ENCODE results near the gene SCCPDH.
A peak's percentile ranks its signal among the peaks of the same experiment; 100 is the strongest.

The SCCPDH gene

DNA sequence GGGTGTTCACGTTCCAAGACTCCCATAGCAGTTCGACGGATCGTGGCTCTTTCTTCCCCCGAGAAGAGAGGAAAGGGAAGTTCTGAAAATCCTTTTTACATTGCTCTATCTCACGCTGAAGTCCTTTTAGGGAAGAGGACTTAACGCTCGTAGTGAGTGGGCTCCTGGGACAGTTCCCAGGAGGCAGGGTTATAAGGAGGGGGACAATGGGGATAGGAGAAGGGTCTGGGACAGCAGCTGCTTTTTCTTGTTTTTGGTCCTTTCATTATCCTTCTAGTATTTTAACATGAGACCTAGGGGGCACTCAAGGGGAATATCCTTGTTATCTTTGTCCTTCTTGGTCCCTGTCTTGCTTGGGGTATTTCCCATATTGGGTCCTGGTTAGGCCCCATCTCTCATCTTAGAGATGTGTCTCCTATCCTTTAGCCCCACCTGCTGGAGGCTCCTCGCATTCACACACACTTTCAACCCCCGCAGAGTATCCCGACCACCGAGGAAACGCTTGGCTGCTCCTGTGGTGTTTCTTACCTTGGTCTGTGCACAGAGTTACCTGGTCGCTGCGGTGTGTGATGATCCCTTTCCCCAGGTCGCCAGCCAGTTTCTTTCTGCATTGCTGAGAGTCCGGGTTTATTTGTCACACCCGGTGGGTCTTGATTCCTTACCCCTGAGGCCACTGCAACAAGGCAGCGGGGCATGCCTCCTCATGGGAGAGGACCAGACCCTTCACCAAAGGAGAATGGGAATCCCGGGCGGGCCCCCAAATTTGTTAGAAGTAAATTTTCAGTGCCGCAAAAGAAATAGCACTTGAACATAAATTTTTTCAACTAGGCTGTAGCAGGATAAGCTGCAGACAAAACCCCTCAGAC, 29.7 kb downstream of the SCCPDH start:
- DNase-seq = peak; percentile 67

DNA sequence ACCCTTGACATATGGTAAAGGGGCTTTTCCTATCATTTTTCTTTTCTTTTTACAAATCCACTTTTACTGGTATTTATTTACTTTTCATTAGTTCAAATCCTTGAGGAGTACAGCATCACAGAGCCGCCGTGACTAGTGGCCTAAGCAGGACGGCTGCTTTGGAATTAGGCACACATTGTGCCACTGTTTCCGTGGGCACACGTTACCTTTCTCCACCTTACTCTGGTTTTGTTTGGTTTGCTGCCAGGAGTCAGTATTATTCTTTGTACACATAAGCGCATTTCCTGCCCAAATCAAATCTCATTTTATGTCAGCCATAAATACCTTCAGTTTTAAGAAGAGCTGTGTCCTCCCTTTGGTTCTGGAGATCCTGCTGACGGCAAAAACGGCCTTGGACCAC, 31.2 kb downstream of the SCCPDH start:
- DNase-seq = no peak

DNA sequence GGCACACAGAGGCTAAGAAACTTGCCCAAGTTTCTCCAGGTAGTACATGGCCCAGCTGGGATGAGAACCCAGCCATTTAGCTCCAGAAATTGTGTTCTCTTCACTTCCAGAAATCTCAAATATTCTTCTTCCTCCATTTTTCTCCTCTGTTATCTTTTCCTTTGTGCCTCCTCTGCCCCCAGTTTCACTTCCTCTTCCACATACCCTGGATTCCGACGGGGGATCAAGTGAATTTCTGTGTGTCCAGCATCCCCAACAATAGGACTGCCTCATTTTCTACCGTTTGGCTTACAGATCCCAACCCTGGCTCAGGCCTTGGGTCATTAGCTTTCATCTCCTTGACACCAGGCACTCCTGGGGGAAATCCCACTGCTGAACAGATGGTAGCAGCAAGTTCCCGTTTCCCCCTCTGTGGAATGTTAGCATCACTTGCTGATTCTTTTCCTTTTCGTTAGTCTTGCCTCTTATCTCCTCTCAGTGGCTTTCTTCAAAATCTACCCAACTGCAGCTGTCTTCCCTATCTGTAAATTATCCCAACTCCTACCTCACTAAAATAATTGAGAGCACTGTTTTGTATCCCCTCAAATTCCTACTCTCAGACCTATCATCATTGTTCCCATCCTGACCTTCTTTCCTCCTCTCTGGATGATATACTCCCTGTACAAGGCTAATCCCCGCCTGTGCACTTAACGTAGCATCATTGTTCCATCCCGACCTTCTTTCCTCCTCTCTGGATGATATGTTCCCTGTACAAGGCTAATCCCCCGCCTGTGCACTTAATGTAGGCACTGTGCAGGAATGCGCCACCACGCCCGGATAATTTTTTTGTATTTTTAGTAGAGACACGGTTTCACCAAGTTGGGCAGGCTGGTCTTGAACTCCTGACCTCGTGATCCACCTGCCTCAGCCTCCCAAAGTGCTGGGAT, 36.5 kb downstream of the SCCPDH start:
- DNase-seq = no peak

DNA sequence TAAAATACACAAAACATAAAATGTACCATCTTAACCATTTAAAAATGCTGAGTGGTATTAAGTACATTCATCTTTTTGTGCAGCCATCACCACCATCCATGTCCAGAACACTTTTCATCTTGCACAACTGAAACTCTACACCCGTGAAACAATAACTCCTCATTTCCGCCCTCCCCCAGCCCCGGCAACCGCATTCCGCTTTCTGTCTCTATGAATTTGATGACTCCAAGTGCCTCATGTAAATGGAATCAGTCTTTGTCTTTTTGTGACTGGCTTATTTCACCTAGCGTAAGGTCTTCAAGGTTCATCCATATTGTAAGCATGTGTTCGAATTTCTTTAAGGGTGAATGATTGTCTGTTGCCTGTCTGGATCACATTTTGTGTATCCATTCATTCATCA, 37.2 kb downstream of the SCCPDH start:
- peak; percentile 90 for DNase-seq

DNA sequence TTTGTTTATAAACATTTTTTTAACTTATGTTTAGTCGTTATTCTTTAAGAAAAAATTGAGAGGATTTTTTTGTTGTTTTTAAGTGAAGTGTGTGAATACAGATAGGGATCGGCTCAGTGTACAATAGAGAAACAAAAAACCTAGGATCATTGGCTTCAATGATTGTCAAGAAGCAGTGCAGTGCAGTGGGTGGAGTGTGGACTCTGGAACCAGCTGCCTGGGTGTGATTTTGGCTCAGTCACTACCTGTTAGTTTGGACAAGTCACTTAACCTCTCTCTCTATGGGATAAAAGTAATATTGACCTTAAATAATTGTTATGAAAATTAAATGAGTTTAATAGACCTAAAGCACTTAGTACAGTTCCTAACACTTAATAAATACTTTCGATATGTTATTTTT, 41.3 kb downstream of the SCCPDH start:
- no peak for DNase-seq

DNA sequence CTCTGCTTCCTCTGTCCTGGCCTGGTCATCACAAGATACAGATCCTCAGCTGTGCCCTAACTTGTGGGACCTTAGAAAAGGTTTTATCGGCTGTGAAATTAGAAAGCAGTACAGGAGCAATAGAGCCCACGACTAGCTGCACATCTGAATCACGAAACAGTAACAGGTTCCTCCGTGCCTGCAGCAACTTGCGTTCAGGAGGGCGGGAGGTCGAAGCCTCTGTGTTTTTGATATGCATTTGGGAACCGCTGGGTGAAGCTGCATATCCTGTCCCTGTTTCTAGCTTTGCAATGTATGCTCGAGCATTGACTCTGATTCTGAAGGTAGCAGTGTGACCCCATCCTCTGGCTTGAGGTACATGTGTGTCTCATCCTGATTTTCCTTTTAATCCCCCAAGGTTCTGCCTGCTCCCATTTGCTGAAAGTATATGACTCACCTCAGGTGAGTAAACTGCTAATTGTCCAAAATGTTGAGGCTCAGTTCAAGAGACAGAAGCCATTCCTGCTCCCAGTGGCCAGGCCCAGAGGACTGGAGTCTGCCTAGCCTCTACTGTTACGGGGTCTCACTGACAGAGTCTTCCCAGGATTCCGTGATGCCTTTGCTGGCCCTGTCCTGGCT, 44.3 kb downstream of the SCCPDH start:
- no peak for DNase-seq

DNA sequence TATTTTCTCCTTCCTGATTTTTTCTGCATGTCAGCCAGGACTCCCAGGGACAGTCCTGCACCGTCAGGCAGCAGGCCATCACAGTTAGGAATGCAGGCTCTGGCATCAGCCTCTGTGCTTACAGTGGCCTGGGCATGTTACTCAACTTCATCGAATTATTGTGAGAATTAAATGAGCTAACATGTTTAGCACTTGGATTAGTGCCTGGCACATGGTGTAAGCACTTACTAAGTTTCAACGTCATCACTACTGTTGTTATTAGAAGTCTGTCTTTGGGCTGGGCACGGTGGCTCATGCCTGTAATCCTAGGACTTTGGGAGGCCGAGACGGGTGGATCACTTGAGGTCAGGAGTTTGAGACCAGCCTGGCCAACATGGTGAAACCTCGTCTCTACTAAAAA, 45.1 kb downstream of the SCCPDH start:
- peak; percentile 78 for DNase-seq

DNA sequence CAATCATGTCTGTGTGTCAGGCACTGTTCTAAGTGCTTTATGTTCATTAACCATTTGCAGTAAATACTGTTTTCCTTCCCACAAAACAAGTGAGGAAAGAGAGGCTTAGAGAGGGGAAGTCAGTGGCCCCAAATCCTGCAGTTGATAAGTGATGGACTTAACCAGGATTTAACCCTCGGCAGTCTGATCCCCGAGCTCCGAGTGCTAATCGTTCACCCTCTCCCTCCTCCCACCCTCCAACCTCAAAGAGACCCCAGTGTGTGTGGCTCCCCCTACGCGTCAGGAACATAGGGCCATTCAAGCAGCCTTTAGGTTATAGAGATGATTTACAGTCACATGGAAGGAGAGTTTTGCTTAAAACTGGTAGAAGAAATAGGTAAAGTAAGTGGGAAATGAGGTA, 47.2 kb downstream of the SCCPDH start:
- no peak for DNase-seq

DNA sequence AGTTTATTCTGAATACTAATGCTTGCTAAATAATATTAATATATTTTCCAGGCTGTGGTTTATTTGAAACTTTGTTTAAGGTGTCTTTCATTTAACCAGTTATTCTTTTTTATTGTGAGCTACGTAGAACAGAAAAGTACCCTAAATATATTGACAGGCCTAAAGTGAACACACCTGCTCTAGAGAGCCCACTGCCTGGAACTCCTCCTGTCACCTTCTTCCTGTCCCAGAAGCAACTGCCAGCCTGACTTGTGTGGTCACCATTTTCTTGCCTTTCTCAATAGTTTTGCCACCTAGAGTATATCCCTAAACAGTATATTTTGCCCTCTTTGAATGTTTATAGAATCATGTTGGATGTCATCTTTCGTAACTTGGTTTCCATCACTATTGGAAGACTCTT, 48.5 kb downstream of the SCCPDH start:
- DNase-seq = no peak

DNA sequence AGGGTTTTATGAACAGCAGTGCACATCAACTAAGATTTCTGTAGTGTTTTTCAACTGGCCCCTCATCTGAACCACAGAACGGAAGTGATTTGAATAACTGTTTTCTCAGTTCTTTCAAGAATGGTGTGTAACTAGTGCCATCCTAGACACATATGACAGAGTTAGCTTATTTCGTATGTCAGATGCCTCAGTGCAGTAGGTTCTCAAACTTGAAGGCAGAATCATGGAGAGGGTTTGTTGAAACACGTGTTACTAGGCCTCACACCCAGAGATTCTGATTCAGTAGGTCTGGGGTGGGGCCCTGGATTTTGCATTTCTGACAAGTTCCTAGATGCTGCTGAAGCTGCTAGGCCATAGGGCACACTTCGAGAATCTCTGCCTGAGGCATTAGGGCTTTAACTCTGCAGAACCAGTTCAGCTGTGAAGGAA, 49.0 kb downstream of the SCCPDH start:
- no peak for DNase-seq

DNA sequence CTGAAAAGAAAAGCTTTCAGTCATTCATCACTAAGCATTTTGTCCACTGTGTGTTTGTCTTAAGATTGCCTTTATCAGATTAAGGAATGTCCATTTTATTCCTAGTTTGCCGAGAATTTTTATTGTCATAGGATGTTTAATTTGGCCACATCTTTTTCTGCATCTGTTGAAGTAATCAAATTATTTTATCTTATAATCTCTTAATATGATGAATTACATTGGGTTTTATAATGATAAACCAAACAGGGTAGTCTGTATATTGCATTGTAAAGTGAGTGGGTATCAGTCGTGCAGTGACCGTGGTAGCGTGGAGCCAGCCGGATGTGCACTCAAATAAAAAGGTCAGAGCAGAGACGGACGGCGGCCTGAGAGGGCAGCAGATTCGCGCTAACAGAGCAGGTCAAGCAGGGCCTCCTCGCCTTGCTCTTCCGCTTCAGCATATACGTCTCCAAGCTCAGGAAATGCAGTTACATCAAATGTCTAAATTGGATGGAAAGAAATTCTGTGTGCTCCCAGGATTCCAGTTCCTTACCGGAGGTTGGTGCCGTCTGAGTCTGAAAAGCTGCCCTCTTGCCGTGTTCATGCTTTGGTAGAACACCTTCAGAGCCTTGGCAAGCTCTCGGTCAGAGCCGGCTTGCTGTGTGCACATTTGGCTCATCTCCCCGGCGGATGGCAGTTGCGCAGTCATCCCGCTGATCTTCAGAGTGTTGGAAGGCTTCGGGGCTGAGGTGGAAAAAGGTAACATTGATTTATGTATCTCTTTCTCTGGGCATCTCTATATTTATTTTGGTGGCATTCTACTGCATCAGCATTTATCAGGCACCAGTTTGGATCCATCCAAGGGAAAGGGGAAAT, 51.5 kb downstream of the SCCPDH start:
- no peak for DNase-seq

DNA sequence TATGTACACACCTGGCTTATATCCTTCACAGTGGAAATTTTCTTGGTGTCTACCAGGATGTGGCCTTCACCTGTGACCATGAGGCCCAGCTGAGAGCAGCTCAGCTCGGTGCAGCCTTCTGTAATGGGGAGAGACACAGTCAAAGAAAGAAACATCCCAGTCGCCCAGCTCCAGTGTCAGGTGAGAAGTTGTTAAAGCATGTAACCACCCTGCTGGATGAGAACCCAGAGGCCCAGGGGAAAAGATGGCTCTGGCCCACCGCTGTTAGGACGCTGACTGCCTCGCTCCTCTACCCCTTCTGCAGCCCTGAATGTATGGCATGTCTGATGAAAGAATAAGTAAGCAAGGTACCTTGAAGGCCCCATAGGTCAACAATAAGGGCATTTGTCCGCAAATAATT, 52.7 kb downstream of the SCCPDH start:
- DNase-seq = no peak

DNA sequence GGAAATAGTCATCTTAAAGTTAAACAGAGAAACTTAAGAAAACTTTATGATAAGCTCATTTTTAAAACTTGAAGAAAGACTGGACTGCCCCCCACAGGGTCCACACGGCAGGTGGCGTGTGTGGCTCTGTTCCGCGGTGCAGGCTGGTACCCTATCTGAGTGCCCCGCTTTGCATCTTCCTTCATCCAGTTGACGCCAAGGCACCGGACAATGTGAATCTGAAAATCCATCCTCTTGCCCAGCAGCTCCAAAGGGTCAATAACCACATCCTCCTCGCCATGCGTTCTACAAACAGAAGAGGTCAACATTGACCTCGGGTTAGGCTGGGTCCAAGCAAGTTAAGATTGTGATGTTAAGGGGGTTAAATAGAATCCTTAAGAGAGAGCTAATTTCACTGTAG, 54.5 kb downstream of the SCCPDH start:
- DNase-seq = no peak

DNA sequence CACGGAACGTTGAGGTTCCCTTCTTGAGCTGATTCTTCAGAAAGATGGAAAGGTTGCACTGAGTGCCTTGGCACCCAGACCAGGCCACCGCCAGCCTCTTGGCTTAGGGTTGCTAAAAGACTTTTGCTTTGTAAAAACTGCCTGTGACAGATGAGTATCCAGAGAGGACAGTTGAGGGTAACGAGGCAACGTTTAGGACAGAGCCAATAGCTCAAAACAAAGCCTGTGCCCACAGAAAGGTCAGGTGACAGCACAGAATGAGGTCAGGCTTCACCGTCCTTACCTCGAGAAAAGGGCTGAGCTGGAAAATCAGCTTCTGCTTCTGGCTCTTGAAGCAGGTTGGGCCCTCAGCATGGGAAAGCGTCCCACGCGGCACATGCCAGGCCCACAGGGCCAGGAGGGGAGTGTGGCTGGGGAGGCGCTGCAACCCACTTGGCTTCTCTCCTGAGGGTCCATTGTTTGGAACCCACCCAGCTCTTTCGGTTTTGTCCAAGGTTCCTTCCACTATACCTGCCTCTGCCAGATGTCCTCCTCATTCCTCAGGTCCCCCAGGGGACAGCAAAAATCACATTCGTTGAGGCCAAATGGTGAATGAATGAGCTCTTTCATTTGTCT, 55.5 kb downstream of the SCCPDH start:
- no peak for DNase-seq

DNA sequence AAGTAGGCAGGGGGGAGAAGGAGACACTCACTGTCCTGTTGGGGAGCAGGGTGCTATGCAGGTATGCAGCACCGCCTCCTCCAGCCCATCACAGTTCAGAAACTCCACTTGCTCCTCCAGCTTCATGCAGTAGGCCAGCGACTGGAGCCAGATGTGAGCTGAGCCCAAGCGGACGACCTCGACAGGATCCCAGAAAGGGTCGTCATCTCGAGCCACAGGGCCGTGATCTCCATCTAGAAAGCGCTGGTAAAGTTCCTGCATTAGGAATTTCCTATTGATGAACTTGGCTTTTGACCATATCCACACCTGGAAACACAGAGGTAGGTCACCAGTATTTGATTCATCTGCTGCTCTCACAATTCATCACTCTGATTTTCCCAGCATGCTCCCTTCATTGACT, 56.1 kb downstream of the SCCPDH start:
- DNase-seq = no peak

DNA sequence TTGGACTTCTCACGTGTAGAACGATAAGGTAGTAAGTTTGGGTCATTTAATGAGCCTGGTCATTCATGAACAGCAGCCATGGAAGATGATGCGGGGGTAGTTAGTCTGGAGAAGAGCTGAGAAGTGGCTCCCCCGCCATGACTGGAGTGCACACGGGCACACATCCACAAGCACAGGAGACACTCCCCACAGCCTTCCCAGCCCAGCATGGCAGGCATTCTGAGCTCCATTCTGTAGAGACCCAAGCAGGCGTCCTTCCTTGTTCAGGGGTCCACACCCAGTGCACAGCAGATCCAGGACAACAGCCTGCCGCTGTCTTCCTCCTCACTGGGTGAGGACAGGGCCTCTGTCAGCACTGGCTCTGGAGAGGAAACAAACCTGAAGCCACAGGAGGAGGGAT, 57.0 kb downstream of the SCCPDH start:
- no peak for DNase-seq

DNA sequence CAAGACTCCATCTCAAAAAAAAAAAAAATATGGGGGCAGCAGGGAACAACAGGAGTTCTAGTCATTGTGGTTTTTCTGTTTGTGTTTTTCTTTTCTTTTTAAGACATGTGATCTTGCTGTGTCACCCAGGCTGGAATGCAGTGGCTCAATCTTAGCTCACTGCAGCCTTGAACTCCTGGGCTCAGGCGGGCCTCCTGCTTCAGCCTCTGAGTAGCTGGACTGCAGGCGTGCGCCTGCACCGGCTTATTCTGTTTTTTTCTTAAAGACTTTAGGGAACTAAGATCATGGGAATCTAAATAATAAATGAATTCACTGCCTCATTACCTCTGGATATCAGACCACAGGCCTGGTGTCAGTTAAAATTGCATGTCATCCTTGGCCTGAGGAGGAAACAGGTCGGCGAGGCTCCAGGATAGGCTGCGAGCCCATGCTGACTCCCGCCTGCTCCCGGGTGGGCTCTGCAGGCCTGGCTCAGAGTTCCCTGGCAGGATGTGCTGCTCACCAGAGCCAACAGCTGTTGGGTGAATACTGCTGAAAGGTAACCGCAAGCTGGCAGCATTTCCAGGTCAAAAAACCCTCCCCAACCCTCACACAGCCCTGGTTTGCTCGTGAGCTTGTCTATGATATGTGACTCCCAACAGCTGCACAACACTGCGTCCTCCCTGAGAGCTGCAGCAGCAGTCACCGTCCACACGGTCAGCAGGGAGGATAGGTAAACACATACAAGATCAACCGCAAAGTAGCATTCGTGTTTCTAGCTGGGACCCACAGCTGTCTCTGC, 58.1 kb downstream of the SCCPDH start:
- peak; percentile 84 for DNase-seq

DNA sequence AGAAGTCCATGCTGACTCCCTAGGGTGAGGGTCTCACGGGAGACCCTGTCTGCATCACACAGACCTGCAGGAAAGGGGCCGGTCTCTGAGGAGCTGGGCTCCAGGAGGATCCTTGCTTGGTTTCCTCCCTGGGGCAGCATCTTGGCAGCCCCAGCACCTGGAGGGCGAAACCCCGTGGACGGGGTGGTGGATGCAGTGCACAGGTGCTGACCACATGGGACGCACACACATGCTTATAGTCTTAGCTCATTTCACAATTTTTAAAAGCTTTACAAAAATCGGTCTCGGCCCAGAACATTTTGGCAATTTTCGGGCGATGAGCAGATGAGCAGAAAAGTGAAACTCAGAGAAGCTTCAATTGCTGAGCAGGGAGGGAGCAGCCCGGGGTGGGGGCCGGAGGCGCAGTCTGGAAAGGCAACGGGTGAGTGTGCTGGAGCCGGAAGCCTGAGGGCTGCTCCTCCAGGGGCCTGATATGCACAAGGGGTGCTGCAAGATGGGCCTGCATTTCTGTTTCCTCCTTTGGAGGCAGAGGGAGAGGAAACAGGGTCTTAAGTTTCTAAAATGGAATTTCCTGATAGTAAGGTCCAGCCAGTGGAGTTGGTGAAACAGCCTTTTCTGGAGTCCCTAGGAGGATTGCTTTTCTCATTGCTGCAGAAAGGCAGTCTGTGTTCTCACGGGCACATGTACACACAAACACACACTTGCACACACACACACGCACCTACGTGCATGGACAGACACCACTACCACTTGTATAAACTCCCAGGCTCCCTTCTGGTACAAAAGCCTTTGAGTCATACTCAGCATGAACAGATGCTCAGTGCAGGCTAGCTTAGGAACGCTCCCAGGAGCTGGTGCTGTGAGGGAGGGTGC, 60.6 kb downstream of the SCCPDH start:
- peak; percentile 62 for DNase-seq

DNA sequence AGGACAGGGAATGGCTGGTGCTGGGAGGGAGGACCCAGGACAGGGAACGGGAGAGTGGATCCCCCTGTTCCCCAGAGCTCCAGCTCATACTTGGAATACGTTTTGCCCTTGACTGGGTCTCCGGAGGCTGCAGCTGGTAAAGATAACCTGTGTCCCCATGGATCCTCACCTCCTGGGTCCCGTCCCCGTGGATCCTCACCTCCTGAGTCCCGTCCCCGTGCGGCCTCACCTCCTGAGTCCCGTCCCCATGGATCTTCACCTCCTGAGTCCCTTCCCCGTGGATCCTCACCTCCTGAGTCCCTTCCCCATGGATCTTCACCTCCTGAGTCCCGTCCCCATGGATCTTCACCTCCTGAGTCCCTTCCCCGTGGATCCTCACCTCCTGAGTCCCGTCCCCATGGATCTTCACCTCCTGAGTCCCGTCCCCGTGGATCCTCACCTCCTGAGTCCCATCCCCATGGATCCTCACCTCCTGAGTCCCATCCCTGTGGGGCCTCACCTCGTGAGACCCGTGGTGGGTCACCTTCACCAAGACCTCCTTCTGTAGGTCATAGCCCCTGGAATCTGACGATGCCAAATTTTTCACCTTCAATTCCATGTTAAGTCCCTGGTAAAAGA, 61.4 kb downstream of the SCCPDH start:
- no peak for DNase-seq
